HepG2 (cell line): ENCODE measurements around the gene SLX9. TPM values are rescaled to one million over a fixed set of nuclear protein-coding genes. Genes with fewer than 3 reads are reported as not detected.

ENCODE experiments used
- ARHGAP35 ChIP-seq: sonication (generic); formaldehyde crosslinking; IDR thresholded peaks from 2 replicates; pipeline ENCODE4 v1.9.0; 2022; ENCODE audit warnings: mild to moderate bottlenecking, inconsistent platforms, moderate library complexity, missing genetic modification reagents, borderline replicate concordance
- EED ChIP-seq: sonication (generic); formaldehyde crosslinking; IDR thresholded peaks from 2 replicates; pipeline ENCODE4 v1.5.0; 2020; ENCODE audit warnings: mild to moderate bottlenecking, missing genetic modification reagents
- HDAC6 ChIP-seq: fragments of 200-600 bp; sonication (generic); IDR thresholded peaks from 2 replicates; pipeline ENCODE4 v1.7.0; 2017; ENCODE audit warnings: mild to moderate bottlenecking, antibody characterized with exemption, low read length, low read depth
- HIVEP1 ChIP-seq: sonication (generic); formaldehyde crosslinking; IDR thresholded peaks from 2 replicates; pipeline ENCODE4 v1.4.0; 2020; ENCODE audit warnings: mild to moderate bottlenecking, missing genetic modification reagents
- KAT7 ChIP-seq: IDR thresholded peaks from 2 replicates; pipeline ENCODE4 v1.6.1; 2018; ENCODE audit warnings: borderline replicate concordance, missing compliant biosample characterization
- NRL ChIP-seq: sonication (generic); formaldehyde crosslinking; IDR thresholded peaks from 2 replicates; pipeline ENCODE4 v1.5.0; 2020; ENCODE audit warnings: missing genetic modification reagents, mild to moderate bottlenecking, moderate library complexity, borderline replicate concordance
- SUZ12 ChIP-seq: fragments of 150-350 bp; IDR thresholded peaks from 2 replicates; pipeline ENCODE4 v1.6.1; 2014; ENCODE audit warnings: low read depth, low read length
- ZNF496 ChIP-seq: sonication (generic); formaldehyde crosslinking; IDR thresholded peaks from 2 replicates; pipeline ENCODE4 v1.8.1; 2023; ENCODE audit warnings: mild to moderate bottlenecking, moderate library complexity, missing genetic modification reagents; ENCODE audit not compliant: insufficient replicate concordance
- ZNF879 ChIP-seq: sonication (generic); formaldehyde crosslinking; IDR thresholded peaks from 2 replicates; pipeline ENCODE4 v1.8.1; 2023; ENCODE audit warnings: missing genetic modification reagents
- polyA plus RNA-seq, 8 experiments: library from polyadenylated mRNA; depleted of rRNA in 3 of 8; stranded (reverse) in 7 of 8; unstranded in 1 of 8; fragments of >200 nt; fragmentation: Illumina TruSeq in 4 of 8; extraction: Trizol in 4 of 8; gene quantifications; 2 replicates each; pipeline versions ENCODE4 v1.2.1 to v1.2.3, GENCODE V29; 2011 to 2016; ENCODE audit warnings: low read depth in 4 of 8, missing spikeins in 1 of 8, mixed read lengths in 1 of 8; ENCODE audit not compliant: insufficient read depth in 1 of 8
- total RNA-seq, 5 experiments: library from RNA; depleted of rRNA; stranded (reverse); fragments of >200 nt; fragmentation: Illumina TruSeq; extraction: Trizol; gene quantifications; 2 replicates each; pipeline ENCODE4 v1.2.3, GENCODE V29; 2016; ENCODE audit warnings: low read depth in 1 of 5
- TF ChIP-seq, protein P1 (sequence below): fragments of 450-650 bp; IDR thresholded peaks from 2 replicates; pipeline ENCODE4 v1.6.1; 2017; ENCODE audit warnings: mild to moderate bottlenecking
- TF ChIP-seq, protein P2 (sequence below): sonication (generic); formaldehyde crosslinking; IDR thresholded peaks from 2 replicates; pipeline ENCODE4 v1.4.0; 2020; ENCODE audit warnings: low read depth, missing genetic modification reagents
- TF ChIP-seq, protein P3 (sequence below): sonication (generic); formaldehyde crosslinking; IDR thresholded peaks from 2 replicates; pipeline ENCODE4 v1.5.1; 2020; ENCODE audit warnings: mild to moderate bottlenecking, missing genetic modification reagents, moderate library complexity
- TF ChIP-seq, protein P4 (sequence below): fragments of 450-650 bp; IDR thresholded peaks from 2 replicates; pipeline ENCODE4 v1.6.1; 2016
- TF ChIP-seq, protein P5 (sequence below): sonication (generic); formaldehyde crosslinking; IDR thresholded peaks from 2 replicates; pipeline ENCODE4 v1.5.0; 2020; ENCODE audit warnings: missing genetic modification reagents

Gene SLX9
- total and polyA plus RNA-seq, 2 of the 13 experiments (the other 11 are each of a cell fraction or from before 2014, with no cell fraction given) = 21.0 to 47.1 TPM

DNA sequence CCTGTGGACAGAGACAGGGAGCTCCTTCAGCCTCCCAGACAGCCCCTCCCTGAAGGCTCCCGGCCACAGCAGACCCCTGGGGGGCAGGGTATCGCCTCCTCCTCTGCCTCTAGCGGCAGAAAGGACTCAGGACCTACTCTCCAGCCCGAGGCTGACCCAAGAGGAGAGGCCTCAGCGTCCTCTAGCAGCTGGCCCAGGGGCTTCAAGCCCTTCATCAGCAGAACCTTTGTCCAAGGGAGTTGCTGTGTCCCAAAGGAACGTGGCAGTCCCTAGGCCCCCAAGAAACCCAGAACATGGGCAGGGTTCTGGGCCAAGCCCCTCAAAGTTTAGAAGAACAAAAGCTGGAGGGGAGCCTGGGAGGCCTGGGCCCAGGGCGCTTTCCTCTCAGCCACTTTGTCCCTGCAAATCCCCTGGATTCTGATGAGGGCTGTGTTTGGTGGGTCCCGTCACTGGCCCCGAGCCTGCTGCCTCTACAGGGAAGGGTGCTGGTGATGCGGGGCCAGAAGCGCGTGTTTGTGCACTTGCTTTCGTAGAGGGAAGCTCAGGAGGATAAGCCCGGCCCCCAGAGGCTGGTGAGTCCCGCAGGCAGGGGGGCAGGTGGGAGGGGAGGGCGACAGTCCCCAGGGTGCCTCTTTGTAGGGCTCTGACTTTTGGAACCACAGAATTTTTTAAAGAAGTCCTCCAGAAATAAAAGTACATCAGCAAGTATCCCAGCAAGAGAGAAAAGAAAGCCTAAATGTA lies 32.4 kb upstream of the SLX9 start (continued):
- TF ChIP-seq, protein P1, sequence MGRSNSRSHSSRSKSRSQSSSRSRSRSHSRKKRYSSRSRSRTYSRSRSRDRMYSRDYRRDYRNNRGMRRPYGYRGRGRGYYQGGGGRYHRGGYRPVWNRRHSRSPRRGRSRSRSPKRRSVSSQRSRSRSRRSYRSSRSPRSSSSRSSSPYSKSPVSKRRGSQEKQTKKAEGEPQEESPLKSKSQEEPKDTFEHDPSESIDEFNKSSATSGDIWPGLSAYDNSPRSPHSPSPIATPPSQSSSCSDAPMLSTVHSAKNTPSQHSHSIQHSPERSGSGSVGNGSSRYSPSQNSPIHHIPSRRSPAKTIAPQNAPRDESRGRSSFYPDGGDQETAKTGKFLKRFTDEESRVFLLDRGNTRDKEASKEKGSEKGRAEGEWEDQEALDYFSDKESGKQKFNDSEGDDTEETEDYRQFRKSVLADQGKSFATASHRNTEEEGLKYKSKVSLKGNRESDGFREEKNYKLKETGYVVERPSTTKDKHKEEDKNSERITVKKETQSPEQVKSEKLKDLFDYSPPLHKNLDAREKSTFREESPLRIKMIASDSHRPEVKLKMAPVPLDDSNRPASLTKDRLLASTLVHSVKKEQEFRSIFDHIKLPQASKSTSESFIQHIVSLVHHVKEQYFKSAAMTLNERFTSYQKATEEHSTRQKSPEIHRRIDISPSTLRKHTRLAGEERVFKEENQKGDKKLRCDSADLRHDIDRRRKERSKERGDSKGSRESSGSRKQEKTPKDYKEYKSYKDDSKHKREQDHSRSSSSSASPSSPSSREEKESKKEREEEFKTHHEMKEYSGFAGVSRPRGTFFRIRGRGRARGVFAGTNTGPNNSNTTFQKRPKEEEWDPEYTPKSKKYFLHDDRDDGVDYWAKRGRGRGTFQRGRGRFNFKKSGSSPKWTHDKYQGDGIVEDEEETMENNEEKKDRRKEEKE = no peak
- TF ChIP-seq, protein P2, sequence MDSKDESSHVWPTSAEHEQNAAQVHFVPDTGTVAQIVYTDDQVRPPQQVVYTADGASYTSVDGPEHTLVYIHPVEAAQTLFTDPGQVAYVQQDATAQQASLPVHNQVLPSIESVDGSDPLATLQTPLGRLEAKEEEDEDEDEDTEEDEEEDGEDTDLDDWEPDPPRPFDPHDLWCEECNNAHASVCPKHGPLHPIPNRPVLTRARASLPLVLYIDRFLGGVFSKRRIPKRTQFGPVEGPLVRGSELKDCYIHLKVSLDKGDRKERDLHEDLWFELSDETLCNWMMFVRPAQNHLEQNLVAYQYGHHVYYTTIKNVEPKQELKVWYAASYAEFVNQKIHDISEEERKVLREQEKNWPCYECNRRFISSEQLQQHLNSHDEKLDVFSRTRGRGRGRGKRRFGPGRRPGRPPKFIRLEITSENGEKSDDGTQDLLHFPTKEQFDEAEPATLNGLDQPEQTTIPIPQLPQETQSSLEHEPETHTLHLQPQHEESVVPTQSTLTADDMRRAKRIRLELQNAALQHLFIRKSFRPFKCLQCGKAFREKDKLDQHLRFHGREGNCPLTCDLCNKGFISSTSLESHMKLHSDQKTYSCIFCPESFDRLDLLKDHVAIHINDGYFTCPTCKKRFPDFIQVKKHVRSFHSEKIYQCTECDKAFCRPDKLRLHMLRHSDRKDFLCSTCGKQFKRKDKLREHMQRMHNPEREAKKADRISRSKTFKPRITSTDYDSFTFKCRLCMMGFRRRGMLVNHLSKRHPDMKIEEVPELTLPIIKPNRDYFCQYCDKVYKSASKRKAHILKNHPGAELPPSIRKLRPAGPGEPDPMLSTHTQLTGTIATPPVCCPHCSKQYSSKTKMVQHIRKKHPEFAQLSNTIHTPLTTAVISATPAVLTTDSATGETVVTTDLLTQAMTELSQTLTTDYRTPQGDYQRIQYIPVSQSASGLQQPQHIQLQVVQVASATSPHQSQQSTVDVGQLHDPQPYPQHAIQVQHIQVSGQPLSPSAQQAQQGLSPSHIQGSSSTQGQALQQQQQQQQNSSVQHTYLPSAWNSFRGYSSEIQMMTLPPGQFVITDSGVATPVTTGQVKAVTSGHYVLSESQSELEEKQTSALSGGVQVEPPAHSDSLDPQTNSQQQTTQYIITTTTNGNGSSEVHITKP (CRISPR knock-in tag) = no peak
- no peak for TF ChIP-seq KAT7 (CRISPR knock-in tag)
- TF ChIP-seq, protein P3, sequence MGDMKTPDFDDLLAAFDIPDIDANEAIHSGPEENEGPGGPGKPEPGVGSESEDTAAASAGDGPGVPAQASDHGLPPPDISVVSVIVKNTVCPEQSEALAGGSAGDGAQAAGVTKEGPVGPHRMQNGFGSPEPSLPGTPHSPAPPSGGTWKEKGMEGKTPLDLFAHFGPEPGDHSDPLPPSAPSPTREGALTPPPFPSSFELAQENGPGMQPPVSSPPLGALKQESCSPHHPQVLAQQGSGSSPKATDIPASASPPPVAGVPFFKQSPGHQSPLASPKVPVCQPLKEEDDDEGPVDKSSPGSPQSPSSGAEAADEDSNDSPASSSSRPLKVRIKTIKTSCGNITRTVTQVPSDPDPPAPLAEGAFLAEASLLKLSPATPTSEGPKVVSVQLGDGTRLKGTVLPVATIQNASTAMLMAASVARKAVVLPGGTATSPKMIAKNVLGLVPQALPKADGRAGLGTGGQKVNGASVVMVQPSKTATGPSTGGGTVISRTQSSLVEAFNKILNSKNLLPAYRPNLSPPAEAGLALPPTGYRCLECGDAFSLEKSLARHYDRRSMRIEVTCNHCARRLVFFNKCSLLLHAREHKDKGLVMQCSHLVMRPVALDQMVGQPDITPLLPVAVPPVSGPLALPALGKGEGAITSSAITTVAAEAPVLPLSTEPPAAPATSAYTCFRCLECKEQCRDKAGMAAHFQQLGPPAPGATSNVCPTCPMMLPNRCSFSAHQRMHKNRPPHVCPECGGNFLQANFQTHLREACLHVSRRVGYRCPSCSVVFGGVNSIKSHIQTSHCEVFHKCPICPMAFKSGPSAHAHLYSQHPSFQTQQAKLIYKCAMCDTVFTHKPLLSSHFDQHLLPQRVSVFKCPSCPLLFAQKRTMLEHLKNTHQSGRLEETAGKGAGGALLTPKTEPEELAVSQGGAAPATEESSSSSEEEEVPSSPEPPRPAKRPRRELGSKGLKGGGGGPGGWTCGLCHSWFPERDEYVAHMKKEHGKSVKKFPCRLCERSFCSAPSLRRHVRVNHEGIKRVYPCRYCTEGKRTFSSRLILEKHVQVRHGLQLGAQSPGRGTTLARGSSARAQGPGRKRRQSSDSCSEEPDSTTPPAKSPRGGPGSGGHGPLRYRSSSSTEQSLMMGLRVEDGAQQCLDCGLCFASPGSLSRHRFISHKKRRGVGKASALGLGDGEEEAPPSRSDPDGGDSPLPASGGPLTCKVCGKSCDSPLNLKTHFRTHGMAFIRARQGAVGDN = peak; percentile 83
- TF ChIP-seq ARHGAP35 (CRISPR knock-in tag) = no peak
- no peak for TF ChIP-seq ZNF496 (CRISPR knock-in tag)
- no peak for TF ChIP-seq NRL (CRISPR knock-in tag)
- TF ChIP-seq SUZ12 = no peak
- TF ChIP-seq HDAC6 = no peak
- TF ChIP-seq, protein P4, sequence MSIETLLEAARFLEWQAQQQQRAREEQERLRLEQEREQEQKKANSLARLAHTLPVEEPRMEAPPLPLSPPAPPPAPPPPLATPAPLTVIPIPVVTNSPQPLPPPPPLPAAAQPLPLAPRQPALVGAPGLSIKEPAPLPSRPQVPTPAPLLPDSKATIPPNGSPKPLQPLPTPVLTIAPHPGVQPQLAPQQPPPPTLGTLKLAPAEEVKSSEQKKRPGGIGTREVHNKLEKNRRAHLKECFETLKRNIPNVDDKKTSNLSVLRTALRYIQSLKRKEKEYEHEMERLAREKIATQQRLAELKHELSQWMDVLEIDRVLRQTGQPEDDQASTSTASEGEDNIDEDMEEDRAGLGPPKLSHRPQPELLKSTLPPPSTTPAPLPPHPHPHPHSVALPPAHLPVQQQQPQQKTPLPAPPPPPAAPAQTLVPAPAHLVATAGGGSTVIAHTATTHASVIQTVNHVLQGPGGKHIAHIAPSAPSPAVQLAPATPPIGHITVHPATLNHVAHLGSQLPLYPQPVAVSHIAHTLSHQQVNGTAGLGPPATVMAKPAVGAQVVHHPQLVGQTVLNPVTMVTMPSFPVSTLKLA = no peak
- TF ChIP-seq, protein P5, sequence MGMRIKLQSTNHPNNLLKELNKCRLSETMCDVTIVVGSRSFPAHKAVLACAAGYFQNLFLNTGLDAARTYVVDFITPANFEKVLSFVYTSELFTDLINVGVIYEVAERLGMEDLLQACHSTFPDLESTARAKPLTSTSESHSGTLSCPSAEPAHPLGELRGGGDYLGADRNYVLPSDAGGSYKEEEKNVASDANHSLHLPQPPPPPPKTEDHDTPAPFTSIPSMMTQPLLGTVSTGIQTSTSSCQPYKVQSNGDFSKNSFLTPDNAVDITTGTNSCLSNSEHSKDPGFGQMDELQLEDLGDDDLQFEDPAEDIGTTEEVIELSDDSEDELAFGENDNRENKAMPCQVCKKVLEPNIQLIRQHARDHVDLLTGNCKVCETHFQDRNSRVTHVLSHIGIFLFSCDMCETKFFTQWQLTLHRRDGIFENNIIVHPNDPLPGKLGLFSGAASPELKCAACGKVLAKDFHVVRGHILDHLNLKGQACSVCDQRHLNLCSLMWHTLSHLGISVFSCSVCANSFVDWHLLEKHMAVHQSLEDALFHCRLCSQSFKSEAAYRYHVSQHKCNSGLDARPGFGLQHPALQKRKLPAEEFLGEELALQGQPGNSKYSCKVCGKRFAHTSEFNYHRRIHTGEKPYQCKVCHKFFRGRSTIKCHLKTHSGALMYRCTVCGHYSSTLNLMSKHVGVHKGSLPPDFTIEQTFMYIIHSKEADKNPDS (CRISPR knock-in tag) = no peak
- TF ChIP-seq ZNF879 (CRISPR knock-in tag) = no peak
- no peak for TF ChIP-seq HIVEP1 (CRISPR knock-in tag)
- TF ChIP-seq EED = no peak
